ENCODE data around the gene PDE6A. TPM values are rescaled to one million over a fixed set of nuclear protein-coding genes. Genes with fewer than 3 reads are reported as not detected.

Gene PDE6A
- total and polyA plus RNA-seq, 2 of the 13 experiments (the other 11 are each of a cell fraction or from before 2014, with no cell fraction given), result 0.01 TPM; not detected in 1

- no peak for TF ChIP-seq ARHGAP35 (CRISPR knock-in tag; IDR thresholded peaks at IDR 0.05; ENCODE audit: borderline replicate concordance)
Measured at GRCh38 chr5:149808264-149808982, 136.2 kb downstream of the PDE6A start (continued).

Small RNAs within 50 kb of the gene (small RNA-seq; reads per million reads assigned to genes)
- 0 reads per million in 3 experiments for gene RF00019 (ENCODE audit: insufficient read depth in 2 of 3, insufficient read length in 3 of 3, low read depth in 2 of 3, low replicate concordance in 1 of 3)

Other genes with a start within 250 kb of the PDE6A start
- 0.73 and 1.1 TPM in 2 replicates for gene PPARGC1B, start 214.5 kb downstream of the PDE6A start, total RNA-seq (2016; rRNA removed; fragmentation: Illumina TruSeq; extraction: Trizol)
- 0.13 and 0.24 TPM in 2 replicates for gene PPARGC1B, start 214.5 kb downstream of the PDE6A start, polyA plus RNA-seq (2011; rRNA removed)
- 6.3 and 7.9 TPM in 2 replicates for gene SLC26A2, start 16.0 kb upstream of the PDE6A start, total RNA-seq (2016; rRNA removed; fragmentation: Illumina TruSeq; extraction: Trizol)
- 1.9 and 2.2 TPM in 2 replicates for gene SLC26A2, start 16.0 kb upstream of the PDE6A start, polyA plus RNA-seq (2011; rRNA removed)
- 2.1 TPM in 2 replicates for gene TIGD6, start 55.9 kb upstream of the PDE6A start, total RNA-seq (2016; rRNA removed; fragmentation: Illumina TruSeq; extraction: Trizol)
- 1.9 and 2.9 TPM in 2 replicates for gene TIGD6, start 55.9 kb upstream of the PDE6A start, polyA plus RNA-seq (2011; rRNA removed)
- gene HMGXB3, start 55.9 kb upstream of the PDE6A start, total RNA-seq (2016; rRNA removed; fragmentation: Illumina TruSeq; extraction: Trizol), result 20.0 and 23.8 TPM in 2 replicates
- 18.8 and 23.4 TPM in 2 replicates for gene HMGXB3, start 55.9 kb upstream of the PDE6A start, polyA plus RNA-seq (2011; rRNA removed)
- gene CSF1R, start 141.8 kb upstream of the PDE6A start, total RNA-seq (2016; rRNA removed; fragmentation: Illumina TruSeq; extraction: Trizol), result not detected in 2 replicates
- gene CSF1R, start 141.8 kb upstream of the PDE6A start, polyA plus RNA-seq (2011; rRNA removed), result 0.01 TPM in 1 of 2 replicates, not detected in the other
- gene PDGFRB, start 211.1 kb upstream of the PDE6A start, total RNA-seq (2016; rRNA removed; fragmentation: Illumina TruSeq; extraction: Trizol), result 1.5 and 4.0 TPM in 2 replicates
- gene PDGFRB, start 211.1 kb upstream of the PDE6A start, polyA plus RNA-seq (2011; rRNA removed), result 15.3 and 21.0 TPM in 2 replicates
- gene CDX1, start 222.0 kb upstream of the PDE6A start, total RNA-seq (2016; rRNA removed; fragmentation: Illumina TruSeq; extraction: Trizol), result not detected in 2 replicates
- gene CDX1, start 222.0 kb upstream of the PDE6A start, polyA plus RNA-seq (2011; rRNA removed), result 0.05 TPM in 1 of 2 replicates, not detected in the other
- gene SLC6A7, start 245.3 kb upstream of the PDE6A start, total RNA-seq (2016; rRNA removed; fragmentation: Illumina TruSeq; extraction: Trizol), result not detected in 2 replicates
- not detected in 2 replicates for gene SLC6A7, start 245.3 kb upstream of the PDE6A start, polyA plus RNA-seq (2011; rRNA removed)